Skeletal muscle satellite cell (primary cell): Measurements from ENCODE around the gene POLR3C.
"Not testable (repeated sequence)": the region's sequence is repeated elsewhere in the genome, so short reads cannot be mapped to it uniquely, and the experiment has no call there.

ENCODE experiments used
- H3K27me3 ChIP-seq: 2 replicates; pipeline ENCODE4 v1.7.0; 2013; ENCODE audit warnings: low read length; ENCODE audit not compliant: control insufficient read depth, insufficient read depth
- H3K36me3 ChIP-seq: 2 replicates; pipeline ENCODE4 v1.7.0; 2013; ENCODE audit warnings: mild to moderate bottlenecking, control low read depth, low read length; ENCODE audit not compliant: insufficient read depth
- H3K4me1 ChIP-seq: 2 replicates; pipeline ENCODE4 v1.7.0; 2013; ENCODE audit warnings: low read length; ENCODE audit not compliant: control insufficient read depth, insufficient read depth
- H3K4me2 ChIP-seq: 2 replicates; pipeline ENCODE4 v1.7.0; 2013; ENCODE audit warnings: mild to moderate bottlenecking, low read length
- H3K4me3 ChIP-seq: 2 replicates; pipeline ENCODE4 v1.7.0; 2013; ENCODE audit warnings: low read length
- H3K9ac ChIP-seq: 2 replicates; pipeline ENCODE4 v1.7.0; 2013; ENCODE audit warnings: mild to moderate bottlenecking, low read depth, low read length, moderate library complexity
- H3K9me3 ChIP-seq: replicated peaks from 2 replicates; pipeline ENCODE4 v1.7.0; 2013; ENCODE audit warnings: mild to moderate bottlenecking, control low read depth, low read length

POLR3C gene

DNA sequence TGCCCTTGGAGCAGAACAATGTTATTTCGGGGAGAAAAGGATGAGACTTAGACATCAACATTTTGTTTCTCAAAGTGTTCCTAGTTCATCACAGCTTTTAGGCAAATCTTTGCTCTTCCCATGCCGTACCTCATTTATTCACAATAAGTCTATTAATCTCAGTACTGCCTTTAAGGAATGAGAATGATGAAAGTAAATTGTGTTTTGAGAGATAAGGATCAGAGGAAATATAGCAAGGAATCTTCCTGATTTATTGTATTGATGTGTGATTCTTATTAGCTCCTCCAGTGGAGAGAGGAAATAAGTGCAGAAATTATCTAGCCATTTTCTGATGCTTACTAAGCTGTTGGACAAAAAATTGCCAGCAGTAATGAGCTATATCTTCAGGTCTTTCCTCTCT lies 2.0 kb downstream of the POLR3C start:
- Histone ChIP-seq H3K36me3 (peaks cover 50% of the 10 kb centered on the region), H3K4me2 (peak overlapping the region; percentile 92), H3K9me3 (no peaks in the 10 kb centered on the region), H3K4me1 (peaks cover 10% of the 10 kb centered on the region), H3K27me3 (no peaks in the 10 kb centered on the region), H3K4me3 (no peak overlapping the region), H3K9ac (no peak overlapping the region)

- H3K9ac ChIP-seq: no peak overlapping the region
- peaks cover 66% of the 10 kb centered on the region for H3K36me3 ChIP-seq
- no peak overlapping the region for H3K4me3 ChIP-seq
- H3K9me3 ChIP-seq: no peaks in the 10 kb centered on the region
- peaks cover 10% of the 10 kb centered on the region for H3K4me1 ChIP-seq
- H3K27me3 ChIP-seq: no peaks in the 10 kb centered on the region
- H3K4me2 ChIP-seq: no peak overlapping the region
Measured at GRCh38 chr1:145827966-145828365, 4.0 kb downstream of the POLR3C start.

DNA sequence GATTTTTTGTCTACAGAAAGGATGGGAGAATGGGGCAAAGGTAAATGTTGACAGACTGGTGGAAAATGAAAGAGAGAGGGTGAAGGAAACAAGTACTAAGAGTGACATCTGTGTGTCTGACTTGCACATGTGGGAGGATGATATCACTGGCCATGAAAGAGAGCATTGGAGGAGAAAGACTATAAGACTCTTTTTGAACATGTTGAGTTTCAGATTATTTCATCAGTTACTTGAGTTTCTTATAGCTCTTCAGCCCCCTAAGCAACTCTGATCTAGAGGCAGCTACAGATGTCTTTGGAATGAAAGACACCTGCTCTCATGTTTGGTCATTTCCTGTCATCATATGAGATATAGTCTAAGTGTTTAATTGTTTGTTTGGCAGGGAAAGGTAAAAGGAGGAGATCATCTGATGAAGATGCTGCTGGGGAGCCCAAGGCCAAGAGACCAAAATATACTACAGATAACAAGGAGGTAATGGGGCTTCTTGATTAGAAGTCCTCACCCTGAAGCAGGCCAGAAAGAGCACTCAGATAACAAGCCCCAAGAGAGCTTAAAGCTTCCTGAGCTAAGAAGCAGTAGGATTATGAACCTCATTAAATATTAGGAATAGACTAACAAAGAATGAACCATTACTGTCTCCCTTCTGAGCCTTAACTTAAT lies 4.5 kb downstream of the POLR3C start:
- Histone ChIP-seq H3K9me3 (no peaks in the 10 kb centered on the region), H3K4me1 (peaks cover 10% of the 10 kb centered on the region), H3K4me2 (no peak overlapping the region), H3K36me3 (peaks cover 71% of the 10 kb centered on the region), H3K27me3 (no peaks in the 10 kb centered on the region), H3K4me3 (no peak overlapping the region), H3K9ac (no peak overlapping the region)

- not testable (repeated sequence) for H3K9ac ChIP-seq, H3K4me2 ChIP-seq, H3K9me3 ChIP-seq, H3K4me3 ChIP-seq, H3K4me1 ChIP-seq, H3K27me3 ChIP-seq
- peaks cover 80% of the 10 kb centered on the region for H3K36me3 ChIP-seq
Measured at GRCh38 chr1:145830810-145831209, 6.8 kb downstream of the POLR3C start.

- Histone ChIP-seq H3K36me3 (peaks cover 78% of the 10 kb centered on the region), H3K4me1 (no peaks in the 10 kb centered on the region), H3K27me3 (no peaks in the 10 kb centered on the region), H3K4me3 (no peak overlapping the region), H3K4me2 (no peak overlapping the region), H3K9me3 (no peaks in the 10 kb centered on the region), H3K9ac (no peak overlapping the region)
Measured at GRCh38 chr1:145837656-145838055, 13.7 kb downstream of the POLR3C start.

DNA sequence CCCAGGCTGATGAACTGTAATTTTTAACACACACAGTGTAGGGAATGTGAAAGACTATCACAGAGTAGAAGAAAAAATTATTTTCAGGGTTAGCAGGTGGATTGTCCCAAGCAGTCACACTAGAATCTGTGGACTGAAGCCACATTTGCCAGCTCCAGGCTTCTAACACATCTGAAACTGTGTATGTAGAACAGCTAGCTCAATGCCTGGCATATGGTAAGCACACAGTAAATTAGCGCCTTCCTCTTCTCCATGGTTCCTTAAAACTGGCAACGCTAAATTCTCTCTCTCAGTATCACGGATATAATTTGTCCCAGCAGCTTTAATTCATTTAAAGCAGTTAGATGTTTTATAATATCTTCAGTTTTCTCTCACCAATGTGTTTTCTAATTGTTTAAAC lies 19.0 kb downstream of the POLR3C start:
- Histone ChIP-seq H3K4me1 (peaks cover 11% of the 10 kb centered on the region), H3K4me3 (no peak overlapping the region), H3K9ac (no peak overlapping the region), H3K4me2 (no peak overlapping the region), H3K9me3 (no peaks in the 10 kb centered on the region), H3K27me3 (no peaks in the 10 kb centered on the region), H3K36me3 (peaks cover 59% of the 10 kb centered on the region)

- peak overlapping the region; percentile 75 for H3K4me3 ChIP-seq
- H3K36me3 ChIP-seq: peaks cover 60% of the 10 kb centered on the region
- H3K9me3 ChIP-seq: no peaks in the 10 kb centered on the region
- peaks cover 21% of the 10 kb centered on the region for H3K4me1 ChIP-seq
- peak overlapping the region; percentile 95 for H3K4me2 ChIP-seq
- H3K27me3 ChIP-seq: no peaks in the 10 kb centered on the region
- H3K9ac ChIP-seq: peak overlapping the region; percentile 83
Measured at GRCh38 chr1:145845144-145845513, 21.1 kb downstream of the POLR3C start.

- Histone ChIP-seq H3K9ac (peak within 1 kb of the TSS; percentile 83), H3K9me3 (no peaks in the 10 kb centered on the region), H3K4me2 (peak within 1 kb of the TSS; percentile 95), H3K4me3 (peak within 1 kb of the TSS; percentile 75), H3K4me1 (peaks cover 26% of the 10 kb centered on the region), H3K27me3 (no peaks in the 10 kb centered on the region), H3K36me3 (peaks cover 62% of the 10 kb centered on the region)
Measured at GRCh38 chr1:145845514-145846161, 21.6 kb downstream of the POLR3C start, which contains the start of gene NUDT17. NUDT17 (plus strand) TSS chr1:145845630; CDS start chr1:145845641, 11 bp downstream.

GRCh38 chr1:145846201-145846612 lies 22.2 kb downstream of the POLR3C start:
- H3K4me2 ChIP-seq: peak overlapping the region; percentile 95
- peak overlapping the region; percentile 83 for H3K9ac ChIP-seq
- H3K27me3 ChIP-seq: no peaks in the 10 kb centered on the region
- H3K36me3 ChIP-seq: peaks cover 62% of the 10 kb centered on the region
- no peaks in the 10 kb centered on the region for H3K9me3 ChIP-seq
- H3K4me3 ChIP-seq: peak overlapping the region; percentile 75
- peaks cover 27% of the 10 kb centered on the region for H3K4me1 ChIP-seq

- Histone ChIP-seq H3K27me3 (no peaks in the 10 kb centered on the region), H3K36me3 (peaks cover 57% of the 10 kb centered on the region), H3K4me1 (peaks cover 27% of the 10 kb centered on the region)
Measured at GRCh38 chr1:145847827-145848226, 23.8 kb downstream of the POLR3C start.

GRCh38 chr1:145849356-145850160 lies 25.6 kb downstream of the POLR3C start:
- Histone ChIP-seq H3K9ac (peak overlapping the region; percentile 43), H3K27me3 (no peaks in the 10 kb centered on the region), H3K4me1 (peaks cover 27% of the 10 kb centered on the region), H3K36me3 (peaks cover 65% of the 10 kb centered on the region), H3K4me3 (no peak overlapping the region), H3K9me3 (no peaks in the 10 kb centered on the region), H3K4me2 (peak overlapping the region; percentile 58)

More at GRCh38 chr1:145847827-145848226, 23.8 kb downstream of the POLR3C start:
- Histone ChIP-seq H3K9ac (no peak overlapping the region), H3K9me3 (no peaks in the 10 kb centered on the region), H3K4me3 (no peak overlapping the region), H3K4me2 (no peak overlapping the region)
